T47D (cell line): ENCODE results near the gene AVEN.

Experiments used
- DNase-seq, 2 experiments: peaks; one replicate each; pipeline versions ENCODE4 v3.0.0 to v3.0.0-alpha.2; 2011 to 2012; ENCODE audit warnings: low read depth in 1 of 2, low spot score in 1 of 2
- JUND ChIP-seq: IDR thresholded peaks from 2 replicates; pipeline ENCODE4 v1.6.1; 2012; ENCODE audit warnings: low read depth
- in situ Hi-C: cut with HindIII; loops from 2 replicates; pipeline ENCODE4 v1.10.0; 2016; ENCODE audit warnings: low sequenced_read_pairs, low pct_unique_long_range_greater_than_20kb

Gene AVEN

GRCh38 chr15:33963831-33964664, 75.0 kb downstream of the AVEN start:
- DNase-seq, result peak; percentile 43 to 63
- no peak for TF ChIP-seq JUND
- in situ Hi-C loops, result no loop called here

GRCh38 chr15:33960549-33960935, 78.5 kb downstream of the AVEN start:
- DNase-seq, result no peak
- in situ Hi-C loops, result no loop called here
- TF ChIP-seq JUND, result no peak

- DNase-seq, result no peak
- in situ Hi-C loops, result no loop called here
Observed at GRCh38 chr15:33959844-33960548, 79.0 kb downstream of the AVEN start.

GRCh38 chr15:33956397-33956796, 82.6 kb downstream of the AVEN start:
- TF ChIP-seq JUND, result no peak
- DNase-seq, result no peak
- in situ Hi-C loops, result no loop called here

More at GRCh38 chr15:33959844-33960548, 79.0 kb downstream of the AVEN start:
- TF ChIP-seq JUND, result no peak

GRCh38 chr15:33955945-33956344, 83.1 kb downstream of the AVEN start:
- no peak for TF ChIP-seq JUND
- in situ Hi-C loops, result no loop called here
- no peak for DNase-seq

- DNase-seq, result no peak
Observed at GRCh38 chr15:33946152-33946551, 92.9 kb downstream of the AVEN start.

GRCh38 chr15:33941279-33942063, 97.5 kb downstream of the AVEN start:
- peak in 1 of 2 experiments; percentile 7 for DNase-seq
- in situ Hi-C loops, result no loop called here
- TF ChIP-seq JUND, result no peak

More at GRCh38 chr15:33946152-33946551, 92.9 kb downstream of the AVEN start:
- TF ChIP-seq JUND, result no peak
- in situ Hi-C loops, result no loop called here

- TF ChIP-seq JUND, result no peak
- in situ Hi-C loops, result no loop called here
- DNase-seq, result no peak
Observed at GRCh38 chr15:33934921-33935320, 104.1 kb downstream of the AVEN start.

- no peak for TF ChIP-seq JUND
- in situ Hi-C loops, result no loop called here
- no peak for DNase-seq
Observed at GRCh38 chr15:33934396-33934795, 104.6 kb downstream of the AVEN start.

GRCh38 chr15:33932734-33933133, 106.3 kb downstream of the AVEN start:
- in situ Hi-C loops, result no loop called here
- DNase-seq, result no peak
- TF ChIP-seq JUND, result no peak

- TF ChIP-seq JUND, result no peak
- DNase-seq, result no peak
- in situ Hi-C loops, result no loop called here
Observed at GRCh38 chr15:33926260-33926659, 112.7 kb downstream of the AVEN start.

- TF ChIP-seq JUND, result no peak
- in situ Hi-C loops, result no loop called here
- no peak for DNase-seq
Observed at GRCh38 chr15:33923446-33923845, 115.6 kb downstream of the AVEN start.
